ENCODE data around the gene PSMD13. TPM values are rescaled to one million over a fixed set of nuclear protein-coding genes. Genes with fewer than 3 reads are reported as not detected.

Gene PSMD13
- total RNA-seq, 1 donor from 2014 or later: 146 TPM

GRCh38 chr11:291281-292210, 54.8 kb downstream of the PSMD13 start:
- Mint-ChIP-seq H3K36me3 (ENCODE audit: low read depth) (no peaks in the 10 kb centered on the region), H3K27ac (ENCODE audit: unreplicated experiment) (peak overlapping the region; percentile 19), H3K4me1 (peaks cover 3% of the 10 kb centered on the region), H3K27me3 (ENCODE audit: low read depth) (peaks cover 13% of the 10 kb centered on the region), H3K9me3 (no peaks in the 10 kb centered on the region), H3K4me3 (peak overlapping the region; percentile 38)
- DNase-seq (ENCODE audit: low read depth, low spot score): no peak
- TF ChIP-seq CTCF (conservative IDR thresholded peaks at IDR 0.05): no peak

- no peaks in the 10 kb centered on the region for H3K9me3 Mint-ChIP-seq
- no peak overlapping the region for H3K4me3 Mint-ChIP-seq
- no peak for DNase-seq (ENCODE audit: low read depth, low spot score)
- peaks cover 3% of the 10 kb centered on the region for H3K4me1 Mint-ChIP-seq
- TF ChIP-seq CTCF (conservative IDR thresholded peaks at IDR 0.05): no peak
- H3K36me3 Mint-ChIP-seq (ENCODE audit: low read depth): no peaks in the 10 kb centered on the region
- H3K27me3 Mint-ChIP-seq (ENCODE audit: low read depth): peaks cover 8% of the 10 kb centered on the region
- H3K27ac Mint-ChIP-seq (ENCODE audit: unreplicated experiment): no peak overlapping the region
These were observed 55.7 kb downstream of the PSMD13 start for GRCh38 chr11:292211-293121.

- no peaks in the 10 kb centered on the region for H3K36me3 Mint-ChIP-seq (ENCODE audit: low read depth)
- TF ChIP-seq CTCF (conservative IDR thresholded peaks at IDR 0.05): no peak
- H3K27me3 Mint-ChIP-seq (ENCODE audit: low read depth): peaks cover under 1% of the 10 kb centered on the region
- peaks cover 6% of the 10 kb centered on the region for H3K4me1 Mint-ChIP-seq
- H3K4me3 Mint-ChIP-seq: no peak overlapping the region
- no peak overlapping the region for H3K27ac Mint-ChIP-seq (ENCODE audit: unreplicated experiment)
- no peaks in the 10 kb centered on the region for H3K9me3 Mint-ChIP-seq
- DNase-seq (ENCODE audit: low read depth, low spot score): no peak
These were observed 56.6 kb downstream of the PSMD13 start for GRCh38 chr11:293271-293851.

GRCh38 chr11:293852-294661, 57.3 kb downstream of the PSMD13 start:
- H3K4me1 Mint-ChIP-seq: peaks cover 6% of the 10 kb centered on the region
- H3K36me3 Mint-ChIP-seq (ENCODE audit: low read depth): no peaks in the 10 kb centered on the region
- no peaks in the 10 kb centered on the region for H3K9me3 Mint-ChIP-seq
- H3K27me3 Mint-ChIP-seq (ENCODE audit: low read depth): no peaks in the 10 kb centered on the region
- no peak overlapping the region for H3K27ac Mint-ChIP-seq (ENCODE audit: unreplicated experiment)
- DNase-seq (ENCODE audit: low read depth, low spot score): no peak
- no peak for TF ChIP-seq CTCF (conservative IDR thresholded peaks at IDR 0.05)
- no peak overlapping the region for H3K4me3 Mint-ChIP-seq
